Measurements from ENCODE around the gene C14orf93. TPM values are rescaled to one million over a fixed set of nuclear protein-coding genes. Genes with fewer than 3 reads are reported as not detected.

C14orf93 gene
- total RNA-seq, 5 donors from 2014 or later (not counting 1 experiment from before 2014, with no cell fraction given), result 10.8 to 13.7 (median 12.4) TPM

DNA sequence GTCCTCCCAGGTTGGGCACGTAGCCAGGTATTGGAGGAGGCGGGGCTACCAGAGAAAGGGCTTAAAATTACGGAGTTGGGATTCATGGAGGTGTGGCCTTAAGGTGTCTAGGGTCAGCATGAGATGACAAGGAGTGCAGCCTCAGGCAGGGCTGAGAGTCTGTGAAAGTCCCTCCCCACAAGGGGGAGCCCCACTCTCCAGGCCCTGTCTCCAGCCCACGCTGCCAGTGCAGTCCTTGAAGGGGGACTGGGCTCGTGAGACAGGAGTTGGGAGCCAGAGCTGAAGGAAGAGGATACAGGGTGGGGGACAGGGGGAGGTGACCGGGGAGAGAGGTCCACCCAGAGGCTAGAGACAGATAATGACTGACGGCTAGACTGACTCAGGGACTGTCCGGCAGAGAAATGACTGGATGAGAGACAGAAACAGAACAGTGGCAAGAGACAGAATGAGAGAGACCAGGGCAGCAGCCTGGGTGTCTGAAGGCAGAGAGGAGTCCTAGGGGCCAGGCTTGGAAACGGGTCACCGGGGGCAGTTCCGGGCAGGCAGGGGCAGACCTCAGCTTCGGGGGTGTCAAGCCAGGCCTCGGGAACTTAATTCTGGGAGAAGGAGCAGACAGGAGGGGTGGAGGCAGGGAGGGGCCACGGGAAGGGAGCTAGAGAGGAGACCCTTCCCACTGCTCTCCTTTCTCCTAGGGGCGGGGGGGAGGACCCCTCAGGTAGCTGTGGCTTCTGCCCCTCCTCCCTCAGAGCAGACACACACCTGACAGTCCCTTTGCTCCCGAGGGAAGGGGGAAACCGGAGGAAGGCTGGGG lies 46.4 kb upstream of the C14orf93 start:
- POLR2A ChIA-PET, result interaction anchor here in 1 of 2 donors (0.6 kb wide), 1 partner anchor 256 kb away, joined by 5 read pairs; no protein-coding TSS in a partner anchor
- DNase-seq, result peak; percentile 24 to 81 (median 59)
- Mint-ChIP-seq H3K36me3 (peaks cover 14% of the 10 kb centered on the region), H3K27me3 (no peaks in the 10 kb centered on the region), H3K27ac (peak overlapping the region; percentile 18 to 71), H3K4me3 (peak overlapping the region; percentile 81 to 82 (median 82)), H3K9me3 (no peaks in the 10 kb centered on the region), H3K4me1 (peaks cover 14 to 21% (median 17%) of the 10 kb centered on the region in 3 donors)
- no peaks in the 10 kb centered on the region for H3K9me3 ChIP-seq
- H3K27ac ChIP-seq (ENCODE audit: low read length), result peak overlapping the region; percentile 29
- H3K4me3 ChIP-seq (ENCODE audit: control insufficient read depth in 1 of 2, extremely low read depth in 1 of 2, low read length in 1 of 2), result peak overlapping the region; percentile 12 to 86
- 18% methylated on average over 9 of the region's 17 CpGs for WGBS (ENCODE audit: insufficient coverage)
- H3K4me1 ChIP-seq (ENCODE audit: control insufficient read depth in 1 of 2, extremely low read depth in 1 of 2, insufficient read depth in 2 of 2, low read length in 2 of 2), result peaks cover 6 to 20% of the 10 kb centered on the region in 2 experiments
- H3K36me3 ChIP-seq (ENCODE audit: control insufficient read depth in 2 of 2, extremely low read depth in 1 of 2, insufficient read depth in 1 of 2, low read length in 1 of 2), result peaks cover 15 to 25% of the 10 kb centered on the region in 2 donors
- CTCF ChIA-PET, result interaction anchor here (0.6 to 7.8 kb wide), 13 partner anchors 12 to 127 kb away, joined by 3 to 140 read pairs (median 5); partner anchors contain the start of gene PRMT5 (in 1 of the 2)
- peak; percentile 51 to 68 (median 58) for ATAC-seq (replicated peaks in 1 of 4)
- peaks cover 0 to 6% of the 10 kb centered on the region in 2 experiments for H3K27me3 ChIP-seq (replicated peaks in 1 of 2; ENCODE audit: control insufficient read depth in 2 of 2, extremely low read depth in 1 of 2, insufficient read depth in 2 of 2, low read length in 1 of 2)

DNA sequence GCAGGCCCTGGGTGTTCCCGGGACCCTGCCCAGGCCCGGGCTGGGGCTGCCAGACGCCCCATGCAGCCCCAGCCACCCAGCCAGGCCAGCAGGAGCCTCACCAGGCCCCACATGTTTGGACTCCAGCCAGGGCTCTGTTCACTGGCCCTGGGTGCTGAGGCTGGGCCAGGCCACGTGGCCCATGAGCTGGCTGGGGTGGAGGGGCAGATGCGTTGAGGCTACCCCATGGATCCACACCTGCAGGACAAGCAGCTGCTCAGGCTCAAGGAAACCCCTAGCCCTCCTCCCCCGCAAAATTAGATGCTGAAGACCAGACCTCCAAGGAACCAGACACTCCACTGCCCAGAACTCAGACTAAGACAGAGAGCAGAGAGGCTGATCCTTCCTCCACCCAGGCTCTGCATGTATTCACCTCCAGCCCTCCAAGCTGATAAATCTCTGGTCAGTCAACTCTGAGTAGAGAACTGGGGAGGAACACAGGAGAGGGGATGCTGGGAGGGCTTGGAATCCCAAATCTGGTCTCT lies 45.7 kb upstream of the C14orf93 start:
- 75% methylated on average over 5 of the region's 6 CpGs for WGBS (ENCODE audit: insufficient coverage)
- POLR2A ChIA-PET, result interaction anchor here (0.5 to 0.6 kb wide), 2 partner anchors 86 to 257 kb away, joined by 5 to 7 read pairs; no protein-coding TSS in a partner anchor

DNA sequence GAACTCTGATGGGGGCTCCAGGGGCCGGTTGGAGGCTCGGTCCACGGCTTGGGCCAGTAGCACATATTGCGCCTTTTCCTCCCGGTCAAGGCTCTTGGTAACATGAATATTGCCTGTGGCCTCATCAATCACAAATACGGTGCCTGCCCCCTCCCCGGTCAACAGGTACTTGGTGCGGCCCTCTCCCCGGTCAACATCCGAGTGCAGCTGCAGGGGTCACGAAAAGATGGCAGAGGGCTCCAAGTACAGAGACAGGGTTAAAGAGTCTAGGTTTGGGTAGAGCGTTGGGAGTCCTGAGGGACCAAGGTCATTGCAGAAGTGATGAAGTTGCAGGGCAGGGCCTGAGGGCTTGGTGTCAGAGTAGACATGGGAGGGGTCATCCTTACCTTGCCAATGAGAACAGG lies 45.2 kb upstream of the C14orf93 start:
- peaks cover 8% of the 10 kb centered on the region for H3K36me3 Mint-ChIP-seq
- H3K4me3 Mint-ChIP-seq, result no peak overlapping the region
- peaks cover 14 to 21% (median 17%) of the 10 kb centered on the region in 3 donors for H3K4me1 Mint-ChIP-seq

More for the DNA sequence above, 45.7 kb upstream of the C14orf93 start:
- H3K27me3 Mint-ChIP-seq, result no peaks in the 10 kb centered on the region
- Histone ChIP-seq H3K4me1 (ENCODE audit: control insufficient read depth in 1 of 2, extremely low read depth in 1 of 2, insufficient read depth in 2 of 2, low read length in 2 of 2) (peaks cover 6 to 20% of the 10 kb centered on the region in 2 experiments), H3K27ac (ENCODE audit: low read length) (no peak overlapping the region), H3K9me3 (no peaks in the 10 kb centered on the region), H3K36me3 (ENCODE audit: control insufficient read depth in 2 of 2, extremely low read depth in 1 of 2, insufficient read depth in 1 of 2, low read length in 1 of 2) (peaks cover 12 to 18% of the 10 kb centered on the region in 2 donors), H3K4me3 (ENCODE audit: control insufficient read depth in 1 of 2, extremely low read depth in 1 of 2, low read length in 1 of 2) (no peak overlapping the region), H3K27me3 (replicated peaks in 1 of 2; ENCODE audit: control insufficient read depth in 2 of 2, extremely low read depth in 1 of 2, insufficient read depth in 2 of 2, low read length in 1 of 2) (peaks cover 0 to 6% of the 10 kb centered on the region in 2 experiments)
- H3K4me1 Mint-ChIP-seq, result peaks cover 14 to 21% (median 17%) of the 10 kb centered on the region in 3 donors
- H3K4me3 Mint-ChIP-seq, result peak overlapping the region; percentile 81 to 82 (median 82)
- no peaks in the 10 kb centered on the region for H3K9me3 Mint-ChIP-seq
- H3K27ac Mint-ChIP-seq, result no peak overlapping the region
- CTCF ChIA-PET, result interaction anchor here (0.6 to 7.8 kb wide), 10 partner anchors 13 to 83 kb away, joined by 3 to 140 read pairs (median 4); no protein-coding TSS in a partner anchor
- H3K36me3 Mint-ChIP-seq, result peaks cover 9% of the 10 kb centered on the region
- DNase-seq (no peak), ATAC-seq (replicated peaks in 1 of 4) (peak in 1 of 4 experiments; percentile 1)

DNA sequence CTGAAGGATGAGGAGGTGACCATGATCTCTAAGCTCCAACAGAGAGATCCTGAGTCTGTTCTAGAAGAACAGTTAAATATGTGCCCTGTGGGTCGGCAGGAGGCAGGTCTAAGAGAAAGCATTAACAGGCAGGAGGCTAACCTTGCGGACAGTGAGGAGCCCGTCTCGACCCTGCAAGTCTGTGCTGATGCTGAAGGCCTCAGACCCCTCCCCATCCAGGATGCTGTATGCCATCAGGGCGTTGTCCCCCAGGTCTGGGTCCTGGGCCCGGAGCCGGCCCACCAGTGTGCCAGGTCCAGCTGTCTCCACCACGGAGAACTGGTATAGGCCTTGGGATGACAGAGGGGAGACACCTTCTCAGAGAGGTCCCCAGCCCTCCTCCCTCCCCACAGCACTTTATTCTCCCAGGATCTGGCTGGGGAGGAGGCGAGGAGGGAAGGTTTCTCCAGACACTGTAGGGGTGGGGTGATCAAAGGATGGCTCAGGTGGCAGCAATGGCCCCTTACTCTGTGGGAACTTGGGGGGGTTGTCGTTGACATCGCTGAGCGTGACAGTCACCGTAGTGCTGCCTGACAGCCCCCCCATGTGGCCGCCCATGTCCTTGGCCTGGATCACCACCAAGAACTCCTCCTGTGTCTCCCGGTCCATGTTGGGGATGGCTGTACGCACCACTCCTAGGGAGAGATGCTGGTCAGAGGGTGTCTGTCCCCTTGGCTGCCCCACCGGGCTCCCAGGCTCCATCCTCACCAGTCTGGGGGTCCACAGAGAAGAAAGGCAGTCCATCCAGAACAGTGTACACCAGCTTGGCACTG lies 44.3 kb upstream of the C14orf93 start:
- Histone ChIP-seq H3K4me3 (ENCODE audit: control insufficient read depth in 1 of 2, extremely low read depth in 1 of 2, low read length in 1 of 2) (no peak overlapping the region), H3K9me3 (no peaks in the 10 kb centered on the region), H3K4me1 (ENCODE audit: control insufficient read depth in 1 of 2, extremely low read depth in 1 of 2, insufficient read depth in 2 of 2, low read length in 2 of 2) (peaks cover 6 to 20% of the 10 kb centered on the region in 2 experiments), H3K36me3 (ENCODE audit: control insufficient read depth in 2 of 2, extremely low read depth in 1 of 2, insufficient read depth in 1 of 2, low read length in 1 of 2) (peaks cover 5 to 8% of the 10 kb centered on the region in 2 donors), H3K27me3 (replicated peaks in 1 of 2; ENCODE audit: control insufficient read depth in 2 of 2, extremely low read depth in 1 of 2, insufficient read depth in 2 of 2, low read length in 1 of 2) (peaks cover 0 to 6% of the 10 kb centered on the region in 2 experiments), H3K27ac (ENCODE audit: low read length) (no peak overlapping the region)
- DNase-seq, result peak in 12 of 35 experiments; percentile 19 to 50 (median 30)
- 65% methylated on average over 9 of the region's 17 CpGs for WGBS (ENCODE audit: insufficient coverage)
- Mint-ChIP-seq H3K27me3 (no peaks in the 10 kb centered on the region), H3K4me1 (peaks cover 14 to 21% (median 17%) of the 10 kb centered on the region in 3 donors), H3K4me3 (no peak overlapping the region), H3K36me3 (peaks cover 3% of the 10 kb centered on the region), H3K9me3 (no peaks in the 10 kb centered on the region), H3K27ac (no peak overlapping the region)
- POLR2A ChIA-PET, result interaction anchor here in 1 of 2 donors (0.6 kb wide), 1 partner anchor 43 kb away, joined by 7 read pairs; no protein-coding TSS in a partner anchor
- no peak for ATAC-seq (replicated peaks in 1 of 4)
- CTCF ChIA-PET, result interaction anchor here (0.6 to 3.4 kb wide), 9 partner anchors 20 to 69 kb away, joined by 3 to 26 read pairs (median 4); no protein-coding TSS in a partner anchor

More for the DNA sequence above, 45.2 kb upstream of the C14orf93 start:
- Histone ChIP-seq H3K4me1 (ENCODE audit: control insufficient read depth in 1 of 2, extremely low read depth in 1 of 2, insufficient read depth in 2 of 2, low read length in 2 of 2) (peaks cover 6 to 20% of the 10 kb centered on the region in 2 experiments), H3K36me3 (ENCODE audit: control insufficient read depth in 2 of 2, extremely low read depth in 1 of 2, insufficient read depth in 1 of 2, low read length in 1 of 2) (peaks cover 12 to 13% of the 10 kb centered on the region in 2 donors), H3K27ac (ENCODE audit: low read length) (no peak overlapping the region), H3K27me3 (replicated peaks in 1 of 2; ENCODE audit: control insufficient read depth in 2 of 2, extremely low read depth in 1 of 2, insufficient read depth in 2 of 2, low read length in 1 of 2) (peaks cover 0 to 6% of the 10 kb centered on the region in 2 experiments), H3K4me3 (ENCODE audit: control insufficient read depth in 1 of 2, extremely low read depth in 1 of 2, low read length in 1 of 2) (no peak overlapping the region), H3K9me3 (no peaks in the 10 kb centered on the region)
- Mint-ChIP-seq H3K27me3 (no peaks in the 10 kb centered on the region), H3K9me3 (no peaks in the 10 kb centered on the region), H3K27ac (no peak overlapping the region)
- CTCF ChIA-PET, result interaction anchor here (0.6 to 7.8 kb wide), 12 partner anchors 14 to 70 kb away, joined by 3 to 140 read pairs (median 4); no protein-coding TSS in a partner anchor
- over 99% methylated on average over 12 of the region's 12 CpGs for WGBS (ENCODE audit: insufficient coverage)
- DNase-seq (no peak), ATAC-seq (replicated peaks in 1 of 4) (no peak)
- POLR2A ChIA-PET, result interaction anchor here in 1 of 2 donors (0.5 to 0.6 kb wide), 2 partner anchors 44 to 85 kb away, joined by 7 read pairs; no protein-coding TSS in a partner anchor

DNA sequence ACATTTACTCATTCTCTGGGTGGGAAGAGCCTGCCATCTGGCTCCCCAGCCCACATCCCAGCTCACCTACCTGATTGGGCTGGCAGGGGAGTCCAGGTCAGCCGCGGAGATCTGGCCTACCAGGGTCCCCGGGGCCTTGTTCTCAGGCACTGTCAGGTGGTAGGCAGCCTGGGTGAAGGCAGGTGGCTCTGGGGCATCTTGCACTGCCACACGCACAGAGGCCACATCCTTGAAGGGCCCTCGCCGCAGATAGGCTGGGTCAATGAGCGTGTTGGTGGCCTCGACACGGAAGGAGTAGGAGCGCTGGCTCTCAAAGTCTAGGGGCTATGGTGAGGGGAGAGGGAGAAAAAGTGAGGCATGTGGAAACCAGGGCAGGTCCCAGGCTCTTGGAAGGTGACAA lies 43.5 kb upstream of the C14orf93 start:
- H3K4me3 Mint-ChIP-seq, result no peak overlapping the region
- Histone ChIP-seq H3K4me1 (ENCODE audit: control insufficient read depth in 1 of 2, extremely low read depth in 1 of 2, insufficient read depth in 2 of 2, low read length in 2 of 2) (peaks cover 6 to 20% of the 10 kb centered on the region in 2 experiments), H3K36me3 (ENCODE audit: control insufficient read depth in 2 of 2, extremely low read depth in 1 of 2, insufficient read depth in 1 of 2, low read length in 1 of 2) (peaks cover 0 to under 1% of the 10 kb centered on the region in 2 donors), H3K27me3 (replicated peaks in 1 of 2; ENCODE audit: control insufficient read depth in 2 of 2, extremely low read depth in 1 of 2, insufficient read depth in 2 of 2, low read length in 1 of 2) (peaks cover 0 to 6% of the 10 kb centered on the region in 2 experiments), H3K9me3 (no peaks in the 10 kb centered on the region), H3K4me3 (ENCODE audit: control insufficient read depth in 1 of 2, extremely low read depth in 1 of 2, low read length in 1 of 2) (no peak overlapping the region), H3K27ac (ENCODE audit: low read length) (no peak overlapping the region)
- POLR2A ChIA-PET, result no interaction called here
- H3K36me3 Mint-ChIP-seq, result no peaks in the 10 kb centered on the region
- no peaks in the 10 kb centered on the region for H3K9me3 Mint-ChIP-seq
- no peak overlapping the region for H3K27ac Mint-ChIP-seq
- WGBS (ENCODE audit: insufficient coverage), result 97% methylated on average over 10 of the region's 10 CpGs
- H3K27me3 Mint-ChIP-seq, result no peaks in the 10 kb centered on the region
- peaks cover 14 to 21% (median 17%) of the 10 kb centered on the region in 3 donors for H3K4me1 Mint-ChIP-seq
- ATAC-seq (replicated peaks in 1 of 4), result no peak
- CTCF ChIA-PET, result interaction anchor here (0.7 to 3.4 kb wide), 4 partner anchors 46 to 67 kb away, joined by 3 to 26 read pairs (median 4); no protein-coding TSS in a partner anchor
- DNase-seq, result no peak

Measured in T-cell (primary cell).